HCT116 (cell line): ENCODE results near the gene NUBPL. TPM values are rescaled to one million over a fixed set of nuclear protein-coding genes. Genes with fewer than 3 reads are reported as not detected.
A peak's percentile ranks its signal among the peaks of the same experiment; 100 is the strongest.

Experiments used
- ATAC-seq: fragments of 200-7000 bp; cut with Tn5 transposase; 2 replicates; pipeline ENCODE4 v1.9.1; 2020; ENCODE audit warnings: mild to moderate bottlenecking, moderate library complexity
- BruUV-seq: library from RNA; stranded (reverse); fragments of 400-500 nt; replicated peaks from 2 replicates; lab custom pipeline; 2021; lab: Mats Ljungman, UMichigan
- CTCF ChIA-PET: fragments of 300-600 bp; sonication (Branson Sonifier 250); formaldehyde crosslinking; loops from one replicate; lab custom pipeline; 2021; ENCODE audit warnings: antibody characterized with exemption; lab: Charles Lee
- POLR2A ChIA-PET: fragments of 300-600, 350-600 bp; sonication (Branson Sonifier 250); formaldehyde crosslinking; loops from one replicate; lab custom pipeline; 2021; ENCODE audit warnings: antibody characterized with exemption; lab: Charles Lee
- RAD21 ChIA-PET, 2 experiments: fragments of 300-600 bp; sonication (Branson Sonifier 250); formaldehyde crosslinking; loops; one replicate each; lab custom pipeline; 2023; ENCODE audit warnings: low total read pairs in 2 of 2; ENCODE audit not compliant: uncharacterized antibody in 2 of 2, unreplicated experiment in 2 of 2, low non-redundant PET in 1 of 2; lab: Charles Lee
- DNase-seq: peaks from one replicate; pipeline ENCODE4 v3.0.0-alpha.2; 2010; ENCODE audit warnings: low read depth, low spot score
- H2AFZ ChIP-seq: fragments of 200-600 bp; shearing (Covaris generic), sonication (generic); 2 replicates; pipeline ENCODE4 v1.6.1; 2017; ENCODE audit warnings: low read depth, mixed run types, mixed read lengths, antibody characterized with exemption, low read length; ENCODE audit not compliant: poor library complexity, severe bottlenecking
- H3K27ac ChIP-seq: 2 replicates; pipeline ENCODE4 v1.5.1; 2012; ENCODE audit warnings: low read depth, low read length
- H3K27me3 ChIP-seq: fragments of 200-600 bp; sonication (generic); 2 replicates; pipeline ENCODE4 v1.6.1; 2016; ENCODE audit warnings: mixed run types, low read length, mixed read lengths; ENCODE audit not compliant: insufficient read depth
- H3K36me3 ChIP-seq, 2 experiments: fragments of 200-500 bp in 1 of 2; fragments of 200-600 bp in 1 of 2; sonication (Bioruptor generic) in 1 of 2; sonication (generic) in 1 of 2; 2 replicates each; pipeline versions ENCODE4 v1.5.1 to v1.6.1; 2014 to 2016; ENCODE audit warnings: low read length in 2 of 2, inconsistent platforms in 1 of 2, mixed read lengths in 1 of 2, mixed run types in 1 of 2; ENCODE audit not compliant: insufficient read depth in 2 of 2, control insufficient read depth in 1 of 2
- H3K4me1 ChIP-seq, 2 experiments: fragments of 200-600 bp in 1 of 2; sonication (generic) in 1 of 2; 2 replicates each; pipeline versions ENCODE4 v1.5.1 to v1.6.1; 2012 to 2017; ENCODE audit warnings: low read length in 2 of 2, inconsistent platforms in 1 of 2, mild to moderate bottlenecking in 1 of 2, mixed read lengths in 1 of 2, mixed run types in 1 of 2, moderate library complexity in 1 of 2; ENCODE audit not compliant: insufficient read depth in 2 of 2, control insufficient read depth in 1 of 2
- H3K4me2 ChIP-seq: fragments of 200-600 bp; sonication (generic); 2 replicates; pipeline ENCODE4 v1.6.1; 2017; ENCODE audit warnings: mixed run types, low read length, mixed read lengths
- H3K4me3 ChIP-seq, 2 experiments: fragments of 200-600 bp in 1 of 2; sonication (generic) in 1 of 2; replicated peaks in 1 of 2; 2 replicates each; pipeline ENCODE4 v1.5.1; 2011 to 2016; ENCODE audit warnings: low read length in 2 of 2, control low read depth in 1 of 2, low read depth in 1 of 2, mild to moderate bottlenecking in 1 of 2, mixed read lengths in 1 of 2, mixed run types in 1 of 2
- H3K79me2 ChIP-seq: fragments of 200-600 bp; sonication (generic); 2 replicates; pipeline ENCODE4 v1.6.1; 2017; ENCODE audit warnings: mild to moderate bottlenecking, mixed run types, low read length, moderate library complexity, mixed read lengths; ENCODE audit not compliant: insufficient read depth
- H3K9ac ChIP-seq: fragments of 200-600 bp; sonication (generic); 2 replicates; pipeline ENCODE4 v1.6.1; 2016; ENCODE audit warnings: low read length, mixed read lengths
- H3K9me2 ChIP-seq: fragments of 200-600 bp; sonication (generic), shearing (Covaris generic); 2 replicates; pipeline ENCODE4 v1.6.1; 2017; ENCODE audit warnings: mixed run types, mild to moderate bottlenecking, moderate library complexity; ENCODE audit not compliant: insufficient read depth
- H3K9me3 ChIP-seq, 2 experiments: fragments of 200-500 bp in 1 of 2; fragments of 200-600 bp in 1 of 2; sonication (Bioruptor generic) in 1 of 2; sonication (generic) in 1 of 2; 2 replicates each; pipeline ENCODE4 v1.6.1; 2014 to 2017; ENCODE audit warnings: low read length in 2 of 2, mixed read lengths in 2 of 2, inconsistent platforms in 1 of 2, low read depth in 1 of 2, mild to moderate bottlenecking in 1 of 2, mixed run types in 1 of 2, moderate library complexity in 1 of 2; ENCODE audit not compliant: control insufficient read depth in 1 of 2, insufficient read depth in 1 of 2
- H4K20me1 ChIP-seq: fragments of 200-600 bp; sonication (generic), shearing (Covaris generic); 2 replicates; pipeline ENCODE4 v1.6.1; 2017; ENCODE audit warnings: mixed run types, mild to moderate bottlenecking, moderate library complexity; ENCODE audit not compliant: insufficient read depth
- CBX3 ChIP-seq: IDR thresholded peaks from 2 replicates; pipeline ENCODE4 v1.6.1; 2012; ENCODE audit warnings: low read depth
- CEBPB ChIP-seq: IDR thresholded peaks from 2 replicates; pipeline ENCODE4 v1.6.1; 2012; ENCODE audit warnings: low read depth
- EGR1 ChIP-seq: IDR thresholded peaks from 2 replicates; pipeline ENCODE4 v1.6.1; 2012; ENCODE audit warnings: low read depth
- EZH2 ChIP-seq: fragments of 200-600 bp; sonication (generic); IDR thresholded peaks from 2 replicates; pipeline ENCODE4 v1.6.1; 2017; ENCODE audit warnings: antibody characterized with exemption, mixed run types
- EZH2phosphoT487 ChIP-seq: fragments of 200-600 bp; IDR thresholded peaks from 2 replicates; pipeline ENCODE4 v1.6.1; 2018; ENCODE audit warnings: antibody characterized with exemption, borderline replicate concordance
- FOSL1 ChIP-seq: IDR thresholded peaks from 2 replicates; pipeline ENCODE4 v1.6.1; 2012; ENCODE audit warnings: low read depth
- JUND ChIP-seq: IDR thresholded peaks from 2 replicates; pipeline ENCODE4 v1.6.1; 2012
- POLR2A ChIP-seq: IDR thresholded peaks from 2 replicates; pipeline ENCODE4 v1.7.0; 2011; ENCODE audit warnings: borderline replicate concordance; ENCODE audit not compliant: insufficient read depth, insufficient read length; ENCODE audit errors: extremely low read depth
- POLR2AphosphoS5 ChIP-seq: IDR thresholded peaks from 2 replicates; pipeline ENCODE4 v1.6.1; 2011; ENCODE audit warnings: mild to moderate bottlenecking, low read depth, low read length, moderate library complexity
- RAD21 ChIP-seq: IDR thresholded peaks from 2 replicates; pipeline ENCODE4 v1.6.1; 2012; ENCODE audit warnings: low read depth, mild to moderate bottlenecking
- SIN3A ChIP-seq: IDR thresholded peaks from 2 replicates; pipeline ENCODE4 v1.6.1; 2012; ENCODE audit warnings: low read depth
- SP1 ChIP-seq: IDR thresholded peaks from 2 replicates; pipeline ENCODE4 v1.6.1; 2012; ENCODE audit warnings: low read depth
- SRF ChIP-seq: IDR thresholded peaks from 2 replicates; pipeline ENCODE4 v1.6.1; 2012; ENCODE audit warnings: low read depth
- intact Hi-C: fragments of 100-400 bp; cut with micrococcal nuclease; formaldehyde crosslinking; loops from 2 replicates; pipeline ENCODE4 v1.10.0; 2022
- total RNA-seq: library from RNA; stranded (reverse); gene quantifications from one replicate; pipeline ENCODE4 v1.2.1, GENCODE V29; 2021; ENCODE audit not compliant: unreplicated experiment
- TF ChIP-seq, protein P1 (sequence below): IDR thresholded peaks from 2 replicates; pipeline ENCODE4 v1.6.1; 2012
- TF ChIP-seq, protein P2 (sequence below): IDR thresholded peaks from 2 replicates; pipeline ENCODE4 v1.6.1; 2011; ENCODE audit warnings: mild to moderate bottlenecking, low read length, moderate library complexity; ENCODE audit not compliant: insufficient replicate concordance; ENCODE audit errors: extremely low read depth
- TF ChIP-seq, protein P3 (sequence below): IDR thresholded peaks from 2 replicates; pipeline ENCODE4 v1.6.1; 2012; ENCODE audit warnings: low read depth

The NUBPL gene
- total RNA-seq, 1 experiment from 2014 or later = 11.3 TPM

GRCh38 chr14:31880935-31881334 lies 319.7 kb downstream of the NUBPL start:
- H3K27ac ChIP-seq = no peak overlapping the region
- TF ChIP-seq, protein P1, sequence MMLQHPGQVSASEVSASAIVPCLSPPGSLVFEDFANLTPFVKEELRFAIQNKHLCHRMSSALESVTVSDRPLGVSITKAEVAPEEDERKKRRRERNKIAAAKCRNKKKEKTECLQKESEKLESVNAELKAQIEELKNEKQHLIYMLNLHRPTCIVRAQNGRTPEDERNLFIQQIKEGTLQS = no peak
- TF ChIP-seq FOSL1 (0 out of 2 replicates have a peak, but pooled peaks have one; percentile 20), JUND (peak; percentile 13; the same call in 1 of the 2 replicates), SRF (no peak)
- POLR2A ChIA-PET = no interaction called here
- no peaks in the 10 kb centered on the region for H3K79me2 ChIP-seq
- BruUV-seq = no TSS peak
- no peaks in the 10 kb centered on the region for H3K36me3 ChIP-seq
- no peaks in the 10 kb centered on the region for H3K27me3 ChIP-seq
- peak; percentile 12 for DNase-seq
- H3K4me3 ChIP-seq = no peak overlapping the region
- peak; percentile 88 for ATAC-seq
- RAD21 ChIA-PET = no interaction called here
- no peak overlapping the region for H2AFZ ChIP-seq
- no peaks in the 10 kb centered on the region for H3K9me2 ChIP-seq
- peak overlapping the region; percentile 33 for H3K4me2 ChIP-seq
- CTCF ChIA-PET = no interaction called here
- intact Hi-C loops = no loop called here
- no peaks in the 10 kb centered on the region for H4K20me1 ChIP-seq
- peaks cover 0 to 23% of the 10 kb centered on the region in 2 experiments; a peak in 3 of 4 replicates for H3K4me1 ChIP-seq
- no peaks in the 10 kb centered on the region for H3K9me3 ChIP-seq
- H3K9ac ChIP-seq = no peak overlapping the region

DNA sequence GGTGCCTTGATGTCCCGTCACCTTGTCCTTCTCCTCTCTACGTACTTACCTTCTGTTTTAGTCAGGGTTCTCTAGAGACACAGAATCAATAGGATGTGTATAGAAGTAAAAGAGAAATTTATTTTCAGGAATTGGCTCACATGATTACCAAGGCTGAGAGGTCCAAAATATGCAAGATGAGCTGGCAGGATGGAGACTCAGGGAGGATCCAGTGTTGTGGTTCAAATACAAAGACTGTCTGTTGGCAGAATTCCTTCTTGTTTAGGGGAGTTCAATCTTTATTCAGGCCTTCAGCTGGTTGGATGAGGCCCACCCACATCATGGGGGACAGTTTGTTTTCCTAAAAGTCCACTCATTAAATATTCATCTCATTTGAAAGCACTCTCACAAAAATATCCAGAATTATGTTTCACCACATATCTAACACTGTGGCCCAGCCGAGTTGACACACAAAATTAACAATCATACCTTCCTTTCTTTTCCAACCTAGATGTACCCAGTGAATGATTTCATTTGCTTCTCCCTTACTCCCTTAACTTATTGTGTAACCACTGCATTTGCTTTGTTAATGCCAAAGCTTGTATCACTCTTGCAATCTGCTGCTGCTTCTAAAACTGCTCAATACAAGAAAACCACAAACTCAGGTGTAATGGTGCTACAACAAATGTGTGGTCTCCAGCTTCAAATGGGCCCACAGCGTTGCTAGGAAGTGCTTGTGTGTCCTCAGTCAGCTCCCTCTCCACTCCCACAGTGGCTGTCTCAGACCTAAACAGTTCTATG lies 320.5 kb downstream of the NUBPL start:
- Histone ChIP-seq H3K4me2 (peak overlapping the region; percentile 33), H3K27ac (no peak overlapping the region), H3K9me3 (no peaks in the 10 kb centered on the region), H3K36me3 (no peaks in the 10 kb centered on the region), H4K20me1 (no peaks in the 10 kb centered on the region), H3K27me3 (no peaks in the 10 kb centered on the region), H3K9me2 (no peaks in the 10 kb centered on the region), H2AFZ (no peak overlapping the region), H3K9ac (no peak overlapping the region), H3K79me2 (no peaks in the 10 kb centered on the region), H3K4me3 (no peak overlapping the region), H3K4me1 (peaks cover 0 to 23% of the 10 kb centered on the region in 2 experiments; a peak in 3 of 4 replicates)
- no peak for ATAC-seq
- ChIA-PET CTCF (no interaction called here), RAD21 (no interaction called here), POLR2A (no interaction called here)
- TF ChIP-seq, protein P2, sequence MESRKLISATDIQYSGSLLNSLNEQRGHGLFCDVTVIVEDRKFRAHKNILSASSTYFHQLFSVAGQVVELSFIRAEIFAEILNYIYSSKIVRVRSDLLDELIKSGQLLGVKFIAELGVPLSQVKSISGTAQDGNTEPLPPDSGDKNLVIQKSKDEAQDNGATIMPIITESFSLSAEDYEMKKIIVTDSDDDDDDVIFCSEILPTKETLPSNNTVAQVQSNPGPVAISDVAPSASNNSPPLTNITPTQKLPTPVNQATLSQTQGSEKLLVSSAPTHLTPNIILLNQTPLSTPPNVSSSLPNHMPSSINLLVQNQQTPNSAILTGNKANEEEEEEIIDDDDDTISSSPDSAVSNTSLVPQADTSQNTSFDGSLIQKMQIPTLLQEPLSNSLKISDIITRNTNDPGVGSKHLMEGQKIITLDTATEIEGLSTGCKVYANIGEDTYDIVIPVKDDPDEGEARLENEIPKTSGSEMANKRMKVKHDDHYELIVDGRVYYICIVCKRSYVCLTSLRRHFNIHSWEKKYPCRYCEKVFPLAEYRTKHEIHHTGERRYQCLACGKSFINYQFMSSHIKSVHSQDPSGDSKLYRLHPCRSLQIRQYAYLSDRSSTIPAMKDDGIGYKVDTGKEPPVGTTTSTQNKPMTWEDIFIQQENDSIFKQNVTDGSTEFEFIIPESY = no peak
- TF ChIP-seq EZH2phosphoT487 (no peak), POLR2AphosphoS5 (no peak), EZH2 (no peak), CEBPB (no peak), POLR2A (no peak), JUND (no peak), SIN3A (no peak), SP1 (no peak), CBX3 (no peak), RAD21 (no peak), EGR1 (no peak)
- TF ChIP-seq, protein P3, sequence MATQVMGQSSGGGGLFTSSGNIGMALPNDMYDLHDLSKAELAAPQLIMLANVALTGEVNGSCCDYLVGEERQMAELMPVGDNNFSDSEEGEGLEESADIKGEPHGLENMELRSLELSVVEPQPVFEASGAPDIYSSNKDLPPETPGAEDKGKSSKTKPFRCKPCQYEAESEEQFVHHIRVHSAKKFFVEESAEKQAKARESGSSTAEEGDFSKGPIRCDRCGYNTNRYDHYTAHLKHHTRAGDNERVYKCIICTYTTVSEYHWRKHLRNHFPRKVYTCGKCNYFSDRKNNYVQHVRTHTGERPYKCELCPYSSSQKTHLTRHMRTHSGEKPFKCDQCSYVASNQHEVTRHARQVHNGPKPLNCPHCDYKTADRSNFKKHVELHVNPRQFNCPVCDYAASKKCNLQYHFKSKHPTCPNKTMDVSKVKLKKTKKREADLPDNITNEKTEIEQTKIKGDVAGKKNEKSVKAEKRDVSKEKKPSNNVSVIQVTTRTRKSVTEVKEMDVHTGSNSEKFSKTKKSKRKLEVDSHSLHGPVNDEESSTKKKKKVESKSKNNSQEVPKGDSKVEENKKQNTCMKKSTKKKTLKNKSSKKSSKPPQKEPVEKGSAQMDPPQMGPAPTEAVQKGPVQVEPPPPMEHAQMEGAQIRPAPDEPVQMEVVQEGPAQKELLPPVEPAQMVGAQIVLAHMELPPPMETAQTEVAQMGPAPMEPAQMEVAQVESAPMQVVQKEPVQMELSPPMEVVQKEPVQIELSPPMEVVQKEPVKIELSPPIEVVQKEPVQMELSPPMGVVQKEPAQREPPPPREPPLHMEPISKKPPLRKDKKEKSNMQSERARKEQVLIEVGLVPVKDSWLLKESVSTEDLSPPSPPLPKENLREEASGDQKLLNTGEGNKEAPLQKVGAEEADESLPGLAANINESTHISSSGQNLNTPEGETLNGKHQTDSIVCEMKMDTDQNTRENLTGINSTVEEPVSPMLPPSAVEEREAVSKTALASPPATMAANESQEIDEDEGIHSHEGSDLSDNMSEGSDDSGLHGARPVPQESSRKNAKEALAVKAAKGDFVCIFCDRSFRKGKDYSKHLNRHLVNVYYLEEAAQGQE = no peak
- intact Hi-C loops = no loop called here
- BruUV-seq = no TSS peak
- no peak for DNase-seq
